Activated CD8-positive, alpha-beta T cell treated with anti-CD3 and anti-CD28 coated beads for 36 hours (primary cell): Measurements from ENCODE around the gene C7orf25. TPM values are rescaled to one million over a fixed set of nuclear protein-coding genes. Genes with fewer than 3 reads are reported as not detected.

Experiments
- ATAC-seq: fragments of 200-7000 bp; cut with Tn5 transposase; one replicate; pipeline ENCODE4 v1.10.0; 2021; ENCODE audit warnings: mild to moderate bottlenecking, moderate library complexity
- CTCF ChIA-PET: fragments of 350-600 bp; sonication (Branson Sonifier 250); formaldehyde crosslinking; loops from one replicate; lab custom pipeline; 2021; ENCODE audit warnings: antibody characterized with exemption; lab: Charles Lee
- POLR2A ChIA-PET: fragments of 350-600 bp; sonication (Branson Sonifier 250); formaldehyde crosslinking; loops from one replicate; lab custom pipeline; 2021; ENCODE audit warnings: antibody characterized with exemption; lab: Charles Lee
- DNase-seq: peaks from one replicate; pipeline ENCODE4 v3.0.0-alpha.2; 2020
- H3K27ac Mint-ChIP-seq: one replicate; pipeline ENCODE4 v1.8.0; 2021; ENCODE audit warnings: mild to moderate bottlenecking, mixed read lengths
- H3K27me3 Mint-ChIP-seq: one replicate; pipeline ENCODE4 v1.8.0; 2021; ENCODE audit warnings: mixed read lengths
- H3K36me3 Mint-ChIP-seq: one replicate; pipeline ENCODE4 v1.8.0; 2021; ENCODE audit warnings: low read depth, mixed read lengths
- H3K4me1 Mint-ChIP-seq: one replicate; pipeline ENCODE4 v1.8.0; 2021; ENCODE audit warnings: low read depth, mixed read lengths
- H3K4me3 Mint-ChIP-seq: one replicate; pipeline ENCODE4 v1.8.0; 2021; ENCODE audit warnings: mild to moderate bottlenecking, moderate library complexity, mixed read lengths
- H3K9me3 Mint-ChIP-seq: one replicate; pipeline ENCODE4 v1.8.0; 2021; ENCODE audit warnings: mixed read lengths
- intact Hi-C: fragments of 100-400 bp; cut with micrococcal nuclease; formaldehyde crosslinking; loops from one replicate; pipeline ENCODE4 v1.10.0; 2022
- total RNA-seq, 2 experiments: library from RNA; stranded (reverse); gene quantifications; one replicate each; pipeline ENCODE4 v1.2.3, GENCODE V29; 2021
- TF ChIP-seq, protein P1 (sequence below): fragments of 200-600 bp; IDR thresholded peaks from one replicate; pipeline ENCODE4 v1.8.0; 2022; ENCODE audit warnings: antibody characterized with exemption, mild to moderate bottlenecking

Gene C7orf25
- total RNA-seq, 2 experiments from 2014 or later, result 2.4 to 3.4 TPM

DNA sequence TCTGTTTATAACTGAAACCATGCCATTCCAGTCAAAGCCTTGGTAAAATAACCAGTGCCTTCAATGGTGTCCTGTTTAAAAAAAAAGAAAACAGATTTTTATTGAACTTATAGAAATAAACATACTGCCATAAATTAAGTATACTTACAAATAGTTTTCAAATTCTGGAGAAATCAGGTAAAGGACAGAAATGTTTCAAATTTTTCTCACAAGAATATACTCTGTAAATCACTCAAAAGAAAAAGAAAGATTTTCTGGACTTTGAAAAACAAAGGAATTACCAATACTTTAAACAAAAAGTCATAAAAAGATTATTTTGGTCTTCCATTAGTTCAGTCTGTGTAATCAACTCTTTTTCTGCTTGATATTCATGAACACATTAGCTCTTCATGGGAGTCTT is 44.2 kb upstream of the C7orf25 start:
- H3K27ac Mint-ChIP-seq, result no peak overlapping the region
- CTCF ChIA-PET, result no interaction called here
- ATAC-seq (no peak), DNase-seq (no peak)
- H3K4me3 Mint-ChIP-seq, result no peak overlapping the region
- intact Hi-C loops, result no loop called here
- H3K4me1 Mint-ChIP-seq, result peaks cover 2% of the 10 kb centered on the region
- peaks cover 9% of the 10 kb centered on the region for H3K9me3 Mint-ChIP-seq
- peaks cover 9% of the 10 kb centered on the region for H3K27me3 Mint-ChIP-seq
- peaks cover 2% of the 10 kb centered on the region for H3K36me3 Mint-ChIP-seq
- POLR2A ChIA-PET, result no interaction called here
- TF ChIP-seq, protein P1, sequence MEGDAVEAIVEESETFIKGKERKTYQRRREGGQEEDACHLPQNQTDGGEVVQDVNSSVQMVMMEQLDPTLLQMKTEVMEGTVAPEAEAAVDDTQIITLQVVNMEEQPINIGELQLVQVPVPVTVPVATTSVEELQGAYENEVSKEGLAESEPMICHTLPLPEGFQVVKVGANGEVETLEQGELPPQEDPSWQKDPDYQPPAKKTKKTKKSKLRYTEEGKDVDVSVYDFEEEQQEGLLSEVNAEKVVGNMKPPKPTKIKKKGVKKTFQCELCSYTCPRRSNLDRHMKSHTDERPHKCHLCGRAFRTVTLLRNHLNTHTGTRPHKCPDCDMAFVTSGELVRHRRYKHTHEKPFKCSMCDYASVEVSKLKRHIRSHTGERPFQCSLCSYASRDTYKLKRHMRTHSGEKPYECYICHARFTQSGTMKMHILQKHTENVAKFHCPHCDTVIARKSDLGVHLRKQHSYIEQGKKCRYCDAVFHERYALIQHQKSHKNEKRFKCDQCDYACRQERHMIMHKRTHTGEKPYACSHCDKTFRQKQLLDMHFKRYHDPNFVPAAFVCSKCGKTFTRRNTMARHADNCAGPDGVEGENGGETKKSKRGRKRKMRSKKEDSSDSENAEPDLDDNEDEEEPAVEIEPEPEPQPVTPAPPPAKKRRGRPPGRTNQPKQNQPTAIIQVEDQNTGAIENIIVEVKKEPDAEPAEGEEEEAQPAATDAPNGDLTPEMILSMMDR, result no peak

DNA sequence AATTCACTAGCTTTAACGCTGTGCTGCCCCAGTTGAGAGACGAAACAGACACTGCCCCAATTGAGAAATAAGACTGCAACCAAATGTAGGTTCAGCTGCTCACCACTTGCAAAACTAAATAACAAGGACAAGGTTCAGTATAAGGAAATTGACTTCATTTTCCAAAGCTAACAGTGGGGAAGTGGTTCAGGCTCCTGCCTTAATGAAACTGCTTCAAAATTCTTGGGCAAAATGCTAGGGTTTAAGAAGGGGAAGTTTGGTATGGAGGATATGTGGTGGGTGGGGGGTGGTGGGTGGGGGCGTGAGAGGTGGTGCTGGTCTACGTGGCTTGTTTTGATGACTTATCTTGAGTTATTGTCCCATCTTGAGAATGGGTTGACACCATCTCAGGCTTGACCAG is 42.1 kb upstream of the C7orf25 start:
- Mint-ChIP-seq H3K27me3 (no peaks in the 10 kb centered on the region), H3K4me1 (no peaks in the 10 kb centered on the region), H3K9me3 (peaks cover 8% of the 10 kb centered on the region), H3K27ac (no peak overlapping the region), H3K4me3 (no peak overlapping the region), H3K36me3 (peaks cover 2% of the 10 kb centered on the region)
- POLR2A ChIA-PET, result no interaction called here
- TF ChIP-seq, protein P1, result no peak
- CTCF ChIA-PET, result interaction anchor here (3.0 kb wide), 1 partner anchor 12 kb away, joined by 15 read pairs; no protein-coding TSS in a partner anchor
- ATAC-seq (no peak), DNase-seq (no peak)
- intact Hi-C loops, result no loop called here

DNA sequence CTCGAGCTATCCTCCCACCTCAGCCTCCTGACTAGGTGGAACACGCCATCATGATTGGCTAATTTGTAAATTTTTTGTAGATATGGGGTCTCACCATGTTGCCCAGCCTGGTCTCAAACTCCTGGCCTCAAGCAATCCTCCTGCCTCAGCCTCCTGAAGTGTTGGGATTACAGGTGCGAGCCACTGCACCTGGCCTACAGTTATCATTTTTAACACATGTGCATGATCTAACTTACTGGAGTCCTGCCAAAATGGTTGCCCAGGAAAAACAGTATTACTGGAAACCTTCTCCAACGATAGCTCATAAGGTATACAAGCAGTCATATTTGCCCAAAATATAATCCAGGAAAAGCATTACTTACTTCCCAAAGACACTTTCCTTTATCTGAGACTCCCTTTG is 40.5 kb upstream of the C7orf25 start:
- H3K4me3 Mint-ChIP-seq, result no peak overlapping the region
- POLR2A ChIA-PET, result no interaction called here

DNA sequence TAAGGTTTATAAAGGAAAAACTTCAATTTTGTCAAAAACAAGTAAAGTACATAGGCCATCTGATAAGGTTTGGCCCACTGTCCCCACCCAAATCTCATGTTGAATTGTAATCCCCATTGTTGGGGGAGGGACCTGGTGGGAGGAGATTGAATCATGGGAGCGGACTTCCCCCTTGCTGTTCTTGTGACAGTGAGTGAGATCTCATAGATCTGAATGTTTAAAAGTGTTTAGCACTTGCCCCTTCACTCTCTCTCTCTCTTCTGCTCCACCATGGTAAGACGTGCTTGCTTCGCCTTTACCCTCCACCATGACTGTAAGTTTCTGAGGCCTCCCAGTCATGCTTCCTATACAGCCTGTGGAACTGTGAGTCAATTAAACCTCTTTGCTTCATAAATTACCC is 38.5 kb upstream of the C7orf25 start:
- TF ChIP-seq, protein P1, result no peak
- Mint-ChIP-seq H3K27me3 (no peaks in the 10 kb centered on the region), H3K4me1 (peaks cover 10% of the 10 kb centered on the region), H3K36me3 (no peaks in the 10 kb centered on the region), H3K27ac (no peak overlapping the region), H3K4me3 (no peak overlapping the region), H3K9me3 (peaks cover 3% of the 10 kb centered on the region)
- DNase-seq (no peak), ATAC-seq (no peak)
- intact Hi-C loops, result no loop called here
- ChIA-PET CTCF (interaction anchor here (1.6 kb wide), 1 partner anchor 9 kb away, joined by 7 read pairs; no protein-coding TSS in a partner anchor), POLR2A (no interaction called here)

More for the DNA sequence above, 40.5 kb upstream of the C7orf25 start:
- TF ChIP-seq, protein P1, result no peak
- H3K9me3 Mint-ChIP-seq, result peaks cover 8% of the 10 kb centered on the region
- CTCF ChIA-PET, result interaction anchor here (3.0 kb wide), 1 partner anchor 11 kb away, joined by 15 read pairs; no protein-coding TSS in a partner anchor
- no peak for DNase-seq
- H3K27me3 Mint-ChIP-seq, result no peaks in the 10 kb centered on the region
- no peak overlapping the region for H3K27ac Mint-ChIP-seq
- ATAC-seq, result no peak
- no peaks in the 10 kb centered on the region for H3K4me1 Mint-ChIP-seq
- peaks cover 2% of the 10 kb centered on the region for H3K36me3 Mint-ChIP-seq
- intact Hi-C loops, result no loop called here

DNA sequence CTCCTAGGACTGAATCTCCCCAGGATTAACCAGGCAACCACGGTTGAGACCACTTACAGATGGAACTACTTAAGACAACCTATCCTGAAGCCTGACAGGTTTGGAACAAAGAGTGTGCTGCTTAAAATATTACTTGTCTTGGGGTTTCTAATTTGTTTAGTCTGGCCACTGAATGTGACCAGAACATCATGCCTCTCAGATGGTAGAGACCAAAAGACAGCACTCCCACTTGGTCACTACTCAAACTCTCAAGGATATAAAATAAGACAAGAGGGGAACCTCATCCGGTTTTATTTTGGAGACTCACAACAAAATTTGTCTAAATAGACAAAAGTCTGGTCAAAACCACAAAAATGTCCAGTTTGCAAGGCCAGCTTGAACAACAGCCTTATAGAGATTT is 35.7 kb upstream of the C7orf25 start:
- Mint-ChIP-seq H3K4me3 (no peak overlapping the region), H3K27me3 (no peaks in the 10 kb centered on the region), H3K36me3 (no peaks in the 10 kb centered on the region), H3K27ac (no peak overlapping the region), H3K9me3 (no peaks in the 10 kb centered on the region), H3K4me1 (peaks cover 10% of the 10 kb centered on the region)
- DNase-seq (no peak), ATAC-seq (no peak)
- ChIA-PET POLR2A (interaction anchor here (1.5 kb wide), 1 partner anchor 15 kb away, joined by 4 read pairs; the partner anchor contains the start of gene MRPL32), CTCF (interaction anchor here (0.9 kb wide), 1 partner anchor 71 kb away, joined by 3 read pairs; no protein-coding TSS in a partner anchor)
- TF ChIP-seq, protein P1, result no peak
- intact Hi-C loops, result loop anchor here (10.0 kb wide), 1 partner anchor 167 kb away; the partner anchor contains the start of gene HECW1
